ENCODE results near the gene BCL2L13.

DNA sequence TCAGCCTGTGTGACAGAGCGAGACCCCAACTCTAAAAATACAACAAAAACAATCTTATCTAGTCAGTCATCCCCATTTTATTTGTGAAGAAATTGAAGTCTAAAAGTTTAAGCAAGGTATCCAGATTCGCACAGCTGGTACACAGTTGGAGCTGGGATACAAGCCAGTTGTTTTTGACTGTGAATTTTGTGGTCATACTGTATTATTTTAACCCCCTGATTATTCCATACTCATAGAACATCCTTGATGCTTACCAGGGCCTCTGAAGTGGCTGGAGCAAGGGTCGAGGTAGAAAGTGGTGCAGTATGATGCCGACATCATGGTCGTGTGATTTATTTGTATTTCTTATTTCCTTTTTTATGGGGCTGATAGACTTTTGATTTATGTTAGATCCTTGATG lies 85.7 kb downstream of the BCL2L13 start:
- TF ChIP-seq POLR2A (IDR thresholded peaks at IDR 0.05; ENCODE audit: low read depth, low read length) (no peak), POLR2AphosphoS5 (IDR thresholded peaks at IDR 0.05; ENCODE audit: low read depth, low read length) (no peak)

All from GM12892 (cell line).